Activated naive CD4-positive, alpha-beta T cell treated with anti-CD3 and anti-CD28 coated beads, Interleukin-2, amount 10 ng/mL, durations not matched to agents 7 days and 5 days (primary cell): ENCODE results near the gene SAMD8.
A peak's percentile ranks its signal among the peaks of the same experiment; 100 is the strongest.

ENCODE experiments used
- CTCF ChIA-PET: fragments of 350-600 bp; sonication (Branson Sonifier 250); formaldehyde crosslinking; loops from one replicate; lab custom pipeline; 2021; ENCODE audit warnings: antibody characterized with exemption; lab: Charles Lee
- DNase-seq: peaks from one replicate; pipeline ENCODE4 v3.0.0-alpha.2; 2020
- H3K27ac Mint-ChIP-seq: one replicate; pipeline ENCODE4 v1.8.0; 2021; ENCODE audit warnings: mild to moderate bottlenecking, moderate library complexity, mixed read lengths
- H3K27me3 Mint-ChIP-seq: one replicate; pipeline ENCODE4 v1.8.0; 2021; ENCODE audit warnings: mild to moderate bottlenecking, mixed read lengths
- H3K36me3 Mint-ChIP-seq: one replicate; pipeline ENCODE4 v1.8.0; 2021; ENCODE audit warnings: mixed read lengths
- H3K4me1 Mint-ChIP-seq: one replicate; pipeline ENCODE4 v1.8.0; 2021; ENCODE audit warnings: mixed read lengths
- H3K4me3 Mint-ChIP-seq: one replicate; pipeline ENCODE4 v1.8.0; 2021; ENCODE audit warnings: mild to moderate bottlenecking, moderate library complexity, mixed read lengths
- H3K9me3 Mint-ChIP-seq: one replicate; pipeline ENCODE4 v1.8.0; 2021; ENCODE audit warnings: mixed read lengths

Gene SAMD8

GRCh38 chr10:75074711-75075445 lies 36.6 kb upstream of the SAMD8 start:
- H3K36me3 Mint-ChIP-seq = no peaks in the 10 kb centered on the region
- no peaks in the 10 kb centered on the region for H3K9me3 Mint-ChIP-seq
- no peak overlapping the region for H3K4me3 Mint-ChIP-seq
- CTCF ChIA-PET = no interaction called here
- no peaks in the 10 kb centered on the region for H3K27me3 Mint-ChIP-seq
- DNase-seq = no peak
- H3K27ac Mint-ChIP-seq = no peak overlapping the region
- H3K4me1 Mint-ChIP-seq = peaks cover 5% of the 10 kb centered on the region

GRCh38 chr10:75076348-75076747 lies 35.1 kb upstream of the SAMD8 start:
- Mint-ChIP-seq H3K36me3 (no peaks in the 10 kb centered on the region), H3K9me3 (peaks cover 4% of the 10 kb centered on the region), H3K27ac (no peak overlapping the region), H3K4me1 (peaks cover 5% of the 10 kb centered on the region), H3K27me3 (no peaks in the 10 kb centered on the region), H3K4me3 (no peak overlapping the region)
- no peak for DNase-seq
- CTCF ChIA-PET = no interaction called here

DNA sequence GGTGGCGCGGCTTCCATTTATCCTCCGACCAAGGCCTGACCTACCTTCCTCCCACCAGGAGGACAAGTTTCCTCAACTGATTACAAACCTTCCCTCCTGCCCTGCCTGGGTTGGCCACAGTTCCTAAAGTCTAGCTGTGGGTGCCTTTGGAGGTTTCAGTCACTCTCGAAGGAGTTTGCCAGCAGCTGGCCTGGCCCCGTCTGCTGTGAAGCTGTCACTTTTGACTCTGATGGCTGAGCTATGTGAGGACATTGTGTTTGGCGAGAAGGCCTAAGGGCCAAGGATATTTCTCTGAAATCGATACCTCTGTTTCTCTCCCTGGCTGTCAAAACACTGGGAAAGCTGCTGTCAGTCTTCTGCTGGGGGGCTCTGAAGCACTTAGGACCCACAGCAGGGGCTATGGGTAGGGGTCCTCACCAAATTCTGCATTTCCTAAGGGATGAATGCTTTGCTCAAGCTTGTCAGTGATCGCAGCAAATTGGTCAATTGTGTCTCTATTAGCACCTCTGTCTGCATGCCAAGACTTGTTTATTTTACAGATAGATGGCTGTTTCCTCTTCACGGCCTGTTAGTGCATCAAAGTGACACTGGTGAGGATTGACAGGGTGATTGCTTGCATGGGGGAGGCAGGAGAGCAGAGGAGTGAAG lies 31.9 kb upstream of the SAMD8 start:
- H3K9me3 Mint-ChIP-seq = peaks cover 5% of the 10 kb centered on the region
- DNase-seq = no peak
- peaks cover 6% of the 10 kb centered on the region for H3K27me3 Mint-ChIP-seq
- CTCF ChIA-PET = no interaction called here
- no peaks in the 10 kb centered on the region for H3K36me3 Mint-ChIP-seq
- H3K4me1 Mint-ChIP-seq = peaks cover 5% of the 10 kb centered on the region
- H3K4me3 Mint-ChIP-seq = no peak overlapping the region
- no peak overlapping the region for H3K27ac Mint-ChIP-seq

- H3K27ac Mint-ChIP-seq = peak overlapping the region; percentile 62
- no peaks in the 10 kb centered on the region for H3K36me3 Mint-ChIP-seq
- no peaks in the 10 kb centered on the region for H3K4me1 Mint-ChIP-seq
- H3K4me3 Mint-ChIP-seq = no peak overlapping the region
- DNase-seq = no peak
- H3K9me3 Mint-ChIP-seq = peaks cover 5% of the 10 kb centered on the region
- peaks cover 12% of the 10 kb centered on the region for H3K27me3 Mint-ChIP-seq
- CTCF ChIA-PET = interaction anchor here (0.6 kb wide), 1 partner anchor 804 kb away, joined by 3 read pairs; no protein-coding TSS in a partner anchor
Measured at GRCh38 chr10:75080554-75080953, 30.9 kb upstream of the SAMD8 start.

DNA sequence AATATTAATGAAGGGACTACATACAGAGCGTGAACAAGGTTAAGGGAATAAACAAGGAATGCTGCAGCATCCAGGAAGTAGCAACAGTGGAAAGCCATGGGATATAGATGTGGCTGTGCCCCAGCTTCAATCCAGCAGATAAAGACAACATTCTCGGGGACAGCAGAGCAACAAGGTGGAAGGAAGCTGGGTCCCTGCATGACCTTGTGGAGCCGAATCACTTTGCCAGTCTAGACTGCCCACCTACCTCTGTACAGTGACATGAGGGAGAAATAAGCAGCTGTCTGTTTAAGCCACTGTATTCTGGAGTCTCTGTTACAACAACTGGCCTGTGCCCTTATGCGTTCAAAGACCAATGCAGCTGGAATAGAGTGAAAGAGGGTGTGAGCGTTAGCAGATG lies 30.1 kb upstream of the SAMD8 start:
- Mint-ChIP-seq H3K4me1 (no peaks in the 10 kb centered on the region), H3K27me3 (peaks cover 12% of the 10 kb centered on the region), H3K9me3 (peaks cover 5% of the 10 kb centered on the region), H3K27ac (no peak overlapping the region), H3K36me3 (no peaks in the 10 kb centered on the region), H3K4me3 (no peak overlapping the region)
- CTCF ChIA-PET = interaction anchor here (0.6 kb wide), 1 partner anchor 58 kb away, joined by 3 read pairs; no protein-coding TSS in a partner anchor
- no peak for DNase-seq

- peaks cover 12% of the 10 kb centered on the region for H3K27me3 Mint-ChIP-seq
- H3K27ac Mint-ChIP-seq = no peak overlapping the region
- CTCF ChIA-PET = interaction anchor here (0.9 kb wide), 1 partner anchor 840 kb away, joined by 3 read pairs; no protein-coding TSS in a partner anchor
Measured at GRCh38 chr10:75083972-75084833, 27.3 kb upstream of the SAMD8 start.

GRCh38 chr10:75084834-75085384 lies 26.5 kb upstream of the SAMD8 start:
- H3K9me3 Mint-ChIP-seq = peaks cover 5% of the 10 kb centered on the region
- H3K4me1 Mint-ChIP-seq = peaks cover 8% of the 10 kb centered on the region
- no peak overlapping the region for H3K27ac Mint-ChIP-seq
- H3K27me3 Mint-ChIP-seq = peaks cover 12% of the 10 kb centered on the region
- CTCF ChIA-PET = interaction anchor here (0.9 kb wide), 1 partner anchor 841 kb away, joined by 3 read pairs; no protein-coding TSS in a partner anchor
- DNase-seq = no peak
- H3K36me3 Mint-ChIP-seq = no peaks in the 10 kb centered on the region
- no peak overlapping the region for H3K4me3 Mint-ChIP-seq

More at GRCh38 chr10:75083972-75084833, 27.3 kb upstream of the SAMD8 start:
- no peaks in the 10 kb centered on the region for H3K36me3 Mint-ChIP-seq
- peaks cover 5% of the 10 kb centered on the region for H3K9me3 Mint-ChIP-seq
- no peak for DNase-seq
- H3K4me3 Mint-ChIP-seq = no peak overlapping the region
- peaks cover 1% of the 10 kb centered on the region for H3K4me1 Mint-ChIP-seq

GRCh38 chr10:75086278-75086934 lies 25.1 kb upstream of the SAMD8 start:
- no peak overlapping the region for H3K4me3 Mint-ChIP-seq
- no peak for DNase-seq
- CTCF ChIA-PET = no interaction called here
- peaks cover 11% of the 10 kb centered on the region for H3K4me1 Mint-ChIP-seq
- no peaks in the 10 kb centered on the region for H3K36me3 Mint-ChIP-seq
- H3K27ac Mint-ChIP-seq = no peak overlapping the region
- peaks cover 12% of the 10 kb centered on the region for H3K27me3 Mint-ChIP-seq
- peaks cover under 1% of the 10 kb centered on the region for H3K9me3 Mint-ChIP-seq

DNA sequence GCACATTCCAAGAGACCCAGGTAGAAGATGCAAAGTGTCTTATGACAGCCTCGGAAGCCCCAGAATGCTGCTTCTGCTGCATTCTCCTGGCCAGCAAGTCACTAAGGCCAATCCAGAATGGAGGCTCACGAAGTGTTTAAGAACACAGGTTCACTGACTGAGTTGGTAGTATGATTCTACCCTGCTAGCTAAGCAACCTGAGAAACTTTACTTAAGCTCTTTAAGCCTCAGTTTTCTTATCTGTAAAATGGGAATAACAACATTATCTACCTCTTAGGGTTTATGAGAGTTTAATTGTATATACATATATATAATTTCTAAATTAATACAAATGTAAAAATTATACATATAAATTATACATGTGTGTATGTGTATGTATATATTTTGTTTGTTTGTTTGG lies 22.8 kb upstream of the SAMD8 start:
- peaks cover 12% of the 10 kb centered on the region for H3K27me3 Mint-ChIP-seq
- H3K9me3 Mint-ChIP-seq = no peaks in the 10 kb centered on the region
- CTCF ChIA-PET = no interaction called here
- H3K36me3 Mint-ChIP-seq = no peaks in the 10 kb centered on the region
- no peak overlapping the region for H3K4me3 Mint-ChIP-seq
- no peak overlapping the region for H3K27ac Mint-ChIP-seq
- peaks cover 11% of the 10 kb centered on the region for H3K4me1 Mint-ChIP-seq
- DNase-seq = no peak

DNA sequence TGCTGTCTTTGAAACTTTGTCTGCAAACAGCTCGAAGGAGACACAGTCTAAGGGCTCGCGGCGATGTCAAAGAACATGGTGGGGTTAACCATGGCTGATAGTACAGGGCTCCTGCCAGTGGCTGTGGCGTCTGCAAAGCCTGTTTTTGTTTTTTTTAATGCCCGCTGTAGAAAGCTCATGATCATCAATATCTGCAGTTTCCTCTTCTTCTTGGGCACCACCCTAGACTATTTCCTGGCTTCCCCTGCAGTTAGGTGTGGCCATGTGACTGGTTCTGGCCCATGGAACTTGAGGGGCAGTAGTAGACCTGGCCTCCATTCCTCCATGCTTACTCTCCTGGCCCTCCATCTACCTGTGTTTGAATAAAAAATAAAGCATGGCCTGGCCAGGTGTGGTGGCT lies 21.8 kb upstream of the SAMD8 start:
- no peaks in the 10 kb centered on the region for H3K36me3 Mint-ChIP-seq
- no peak overlapping the region for H3K4me3 Mint-ChIP-seq
- CTCF ChIA-PET = interaction anchor here (1.0 kb wide), 1 partner anchor 11 kb away, joined by 4 read pairs; no protein-coding TSS in a partner anchor
- no peaks in the 10 kb centered on the region for H3K9me3 Mint-ChIP-seq
- H3K4me1 Mint-ChIP-seq = peaks cover 11% of the 10 kb centered on the region
- no peak overlapping the region for H3K27ac Mint-ChIP-seq
- no peak for DNase-seq
- peaks cover 12% of the 10 kb centered on the region for H3K27me3 Mint-ChIP-seq

DNA sequence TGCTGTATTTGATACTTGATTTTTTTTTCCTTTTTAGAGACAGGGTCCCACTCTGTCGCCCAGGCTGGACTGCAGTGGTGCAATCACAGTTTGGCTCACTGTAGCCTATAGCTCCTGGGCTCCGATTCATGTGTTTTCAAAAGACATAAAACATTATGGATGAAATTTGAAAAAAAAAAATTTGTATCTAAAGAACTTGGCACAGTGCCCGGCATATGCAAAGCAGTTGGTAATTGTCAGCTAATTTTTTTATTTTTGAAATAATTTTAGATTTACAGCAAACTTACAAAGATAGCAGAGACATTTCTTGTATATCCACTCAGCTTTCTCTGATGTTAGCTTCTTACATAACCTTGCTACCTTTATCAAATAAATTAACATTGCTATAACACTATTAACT lies 20.3 kb upstream of the SAMD8 start:
- Mint-ChIP-seq H3K36me3 (no peaks in the 10 kb centered on the region), H3K9me3 (no peaks in the 10 kb centered on the region), H3K4me3 (no peak overlapping the region), H3K27ac (no peak overlapping the region), H3K27me3 (peaks cover 9% of the 10 kb centered on the region), H3K4me1 (peaks cover 11% of the 10 kb centered on the region)
- CTCF ChIA-PET = no interaction called here
- no peak for DNase-seq

- CTCF ChIA-PET = no interaction called here
- no peak overlapping the region for H3K4me3 Mint-ChIP-seq
Measured at GRCh38 chr10:75094465-75094864, 17.0 kb upstream of the SAMD8 start.

GRCh38 chr10:75095631-75096030 lies 15.8 kb upstream of the SAMD8 start:
- CTCF ChIA-PET = no interaction called here
- no peak overlapping the region for H3K27ac Mint-ChIP-seq

More at GRCh38 chr10:75094465-75094864, 17.0 kb upstream of the SAMD8 start:
- no peak for DNase-seq
- H3K9me3 Mint-ChIP-seq = no peaks in the 10 kb centered on the region
- no peak overlapping the region for H3K27ac Mint-ChIP-seq
- H3K36me3 Mint-ChIP-seq = no peaks in the 10 kb centered on the region
- peaks cover 7% of the 10 kb centered on the region for H3K4me1 Mint-ChIP-seq
- peaks cover 9% of the 10 kb centered on the region for H3K27me3 Mint-ChIP-seq

More at GRCh38 chr10:75095631-75096030, 15.8 kb upstream of the SAMD8 start:
- no peaks in the 10 kb centered on the region for H3K9me3 Mint-ChIP-seq
- H3K27me3 Mint-ChIP-seq = peaks cover 9% of the 10 kb centered on the region
- H3K4me3 Mint-ChIP-seq = no peak overlapping the region
- H3K4me1 Mint-ChIP-seq = peaks cover 4% of the 10 kb centered on the region
- H3K36me3 Mint-ChIP-seq = no peaks in the 10 kb centered on the region
- DNase-seq = no peak
